Activated naive CD4-positive, alpha-beta T cell treated with anti-CD3 and anti-CD28 coated beads for 36 hours (primary cell): ENCODE results near the gene RGS6. TPM values are rescaled to one million over a fixed set of nuclear protein-coding genes. Genes with fewer than 3 reads are reported as not detected.

Experiments used
- CTCF ChIA-PET: fragments of 350-600 bp; sonication (Branson Sonifier 250); formaldehyde crosslinking; loops from one replicate; lab custom pipeline; 2021; ENCODE audit warnings: antibody characterized with exemption; lab: Charles Lee
- DNase-seq: peaks from one replicate; pipeline ENCODE4 v3.0.0-alpha.2; 2020
- H3K27ac Mint-ChIP-seq: one replicate; pipeline ENCODE4 v1.8.0; 2021; ENCODE audit warnings: mild to moderate bottlenecking, mixed read lengths
- H3K27me3 Mint-ChIP-seq: one replicate; pipeline ENCODE4 v1.8.0; 2021; ENCODE audit warnings: low read depth, mixed read lengths
- H3K36me3 Mint-ChIP-seq: one replicate; pipeline ENCODE4 v1.8.0; 2021; ENCODE audit warnings: low read depth, mixed read lengths
- H3K4me1 Mint-ChIP-seq: one replicate; pipeline ENCODE4 v1.8.0; 2021; ENCODE audit warnings: low read depth, mixed read lengths
- H3K4me3 Mint-ChIP-seq: one replicate; pipeline ENCODE4 v1.8.0; 2021; ENCODE audit warnings: mild to moderate bottlenecking, moderate library complexity, mixed read lengths
- H3K9me3 Mint-ChIP-seq: one replicate; pipeline ENCODE4 v1.8.0; 2021; ENCODE audit warnings: mixed read lengths
- intact Hi-C: fragments of 100-400 bp; cut with micrococcal nuclease; formaldehyde crosslinking; loops from one replicate; pipeline ENCODE4 v1.15.1; 2023
- total RNA-seq, 2 experiments: library from RNA; stranded (reverse); gene quantifications; one replicate each; pipeline ENCODE4 v1.2.3, GENCODE V29; 2021

The RGS6 gene
- total RNA-seq, 2 experiments from 2014 or later = not detected

- no peak overlapping the region for H3K27ac Mint-ChIP-seq
- no peak for DNase-seq
- no peak overlapping the region for H3K4me3 Mint-ChIP-seq
- intact Hi-C loops = no loop called here
- H3K9me3 Mint-ChIP-seq = no peaks in the 10 kb centered on the region
- H3K36me3 Mint-ChIP-seq = no peaks in the 10 kb centered on the region
- CTCF ChIA-PET = interaction anchor here (0.5 kb wide), 1 partner anchor 323 kb away, joined by 4 read pairs; no protein-coding TSS in a partner anchor
- no peaks in the 10 kb centered on the region for H3K4me1 Mint-ChIP-seq
- peaks cover 2% of the 10 kb centered on the region for H3K27me3 Mint-ChIP-seq
Measured at GRCh38 chr14:72332871-72333270, 400.6 kb downstream of the RGS6 start.

DNA sequence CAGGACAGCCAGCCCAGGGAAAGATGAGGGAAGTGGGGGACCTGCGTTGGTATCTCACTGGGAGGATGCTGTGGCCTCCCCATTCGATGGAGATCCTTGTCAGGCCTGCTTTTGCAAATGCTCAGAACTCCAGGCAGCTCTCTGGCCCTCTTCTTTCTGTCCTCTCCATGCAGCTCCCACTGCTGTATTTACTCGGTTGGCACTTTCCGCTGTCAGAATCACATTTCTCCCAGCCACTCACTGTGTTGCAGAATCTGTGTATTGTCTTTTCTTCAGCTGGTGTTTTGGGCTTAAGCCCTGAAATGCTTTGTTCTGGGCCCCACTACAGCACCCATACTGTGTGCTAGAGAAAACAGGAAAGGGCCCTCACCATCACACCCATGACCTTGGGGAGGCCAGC is 401.1 kb downstream of the RGS6 start:
- DNase-seq = no peak
- Mint-ChIP-seq H3K4me3 (no peak overlapping the region), H3K9me3 (no peaks in the 10 kb centered on the region), H3K4me1 (no peaks in the 10 kb centered on the region), H3K27me3 (peaks cover 2% of the 10 kb centered on the region), H3K27ac (no peak overlapping the region), H3K36me3 (no peaks in the 10 kb centered on the region)
- intact Hi-C loops = no loop called here
- CTCF ChIA-PET = no interaction called here

- Mint-ChIP-seq H3K4me3 (no peak overlapping the region), H3K27me3 (peaks cover 6% of the 10 kb centered on the region), H3K9me3 (no peaks in the 10 kb centered on the region), H3K36me3 (no peaks in the 10 kb centered on the region), H3K4me1 (no peaks in the 10 kb centered on the region), H3K27ac (no peak overlapping the region)
- intact Hi-C loops = no loop called here
- no peak for DNase-seq
- CTCF ChIA-PET = no interaction called here
Measured at GRCh38 chr14:72336311-72336980, 404.2 kb downstream of the RGS6 start.

DNA sequence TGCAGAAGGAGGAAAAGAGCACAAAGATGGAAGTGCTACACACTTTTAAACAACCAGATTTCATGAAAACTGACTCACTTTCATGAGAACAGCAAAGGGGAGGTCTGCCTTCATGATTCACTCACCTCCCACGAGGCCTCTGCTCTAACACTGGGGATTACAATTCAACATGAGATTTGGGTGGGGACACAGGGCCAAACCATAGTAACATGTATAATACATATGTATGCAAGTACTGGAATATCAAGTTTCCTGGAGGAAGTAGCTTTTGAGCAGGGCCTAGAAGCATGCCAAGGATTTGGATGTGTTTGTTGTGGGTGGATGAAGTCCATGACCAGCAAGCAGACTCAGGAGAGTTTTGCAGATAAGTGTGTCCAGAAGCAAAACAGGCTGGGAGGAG is 409.0 kb downstream of the RGS6 start:
- no peak for DNase-seq
- Mint-ChIP-seq H3K4me3 (no peak overlapping the region), H3K27ac (no peak overlapping the region), H3K9me3 (no peaks in the 10 kb centered on the region), H3K4me1 (no peaks in the 10 kb centered on the region), H3K27me3 (peaks cover 4% of the 10 kb centered on the region), H3K36me3 (no peaks in the 10 kb centered on the region)
- intact Hi-C loops = no loop called here
- CTCF ChIA-PET = no interaction called here

DNA sequence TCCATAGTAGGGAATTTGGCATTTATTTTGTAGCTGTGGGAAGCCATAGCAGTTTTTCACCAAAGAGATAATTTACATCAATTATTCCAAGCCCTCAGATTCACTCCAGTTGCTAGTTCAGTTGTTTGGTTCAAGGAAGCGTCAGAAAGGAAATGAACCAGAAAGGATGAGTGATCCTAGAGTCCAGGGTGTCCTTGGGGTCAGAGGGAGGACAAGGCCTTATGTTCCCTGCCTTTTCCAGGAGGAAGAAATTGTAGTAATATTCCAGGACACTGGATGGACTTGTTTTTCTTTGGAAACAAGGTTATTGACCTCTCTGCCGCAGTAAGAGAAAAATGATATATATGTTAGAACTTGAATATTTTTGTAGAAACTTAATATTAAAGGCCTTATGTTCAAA is 409.5 kb downstream of the RGS6 start:
- no peaks in the 10 kb centered on the region for H3K36me3 Mint-ChIP-seq
- CTCF ChIA-PET = no interaction called here
- peaks cover 4% of the 10 kb centered on the region for H3K27me3 Mint-ChIP-seq
- DNase-seq = no peak
- H3K4me3 Mint-ChIP-seq = no peak overlapping the region
- no peaks in the 10 kb centered on the region for H3K9me3 Mint-ChIP-seq
- intact Hi-C loops = no loop called here
- no peaks in the 10 kb centered on the region for H3K4me1 Mint-ChIP-seq
- no peak overlapping the region for H3K27ac Mint-ChIP-seq

- no peak overlapping the region for H3K4me3 Mint-ChIP-seq
- no peak for DNase-seq
- H3K27ac Mint-ChIP-seq = no peak overlapping the region
- H3K27me3 Mint-ChIP-seq = peaks cover 5% of the 10 kb centered on the region
- CTCF ChIA-PET = no interaction called here
- H3K36me3 Mint-ChIP-seq = no peaks in the 10 kb centered on the region
- no peaks in the 10 kb centered on the region for H3K9me3 Mint-ChIP-seq
- intact Hi-C loops = no loop called here
- no peaks in the 10 kb centered on the region for H3K4me1 Mint-ChIP-seq
Measured at GRCh38 chr14:72347118-72347517, 414.9 kb downstream of the RGS6 start.

DNA sequence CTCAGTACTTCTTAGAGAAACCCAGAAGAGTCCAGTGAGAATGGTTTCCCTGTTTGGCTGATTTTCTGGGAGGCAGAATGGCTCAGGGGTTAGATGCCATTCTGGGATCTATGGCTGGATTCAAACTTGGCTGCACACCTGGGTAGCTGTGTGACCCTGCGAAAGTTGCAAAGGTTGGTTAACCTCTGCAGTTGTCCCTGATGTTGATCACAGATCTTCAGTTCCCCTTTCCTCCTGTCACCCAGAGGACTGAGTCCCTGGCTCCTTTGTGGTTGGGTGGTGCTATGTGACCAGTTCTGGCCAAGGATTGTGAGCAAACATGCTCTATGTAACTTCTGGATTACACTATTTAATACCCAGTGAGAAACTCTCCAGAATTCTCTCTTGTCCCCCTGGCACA is 418.0 kb downstream of the RGS6 start:
- intact Hi-C loops = no loop called here
- H3K9me3 Mint-ChIP-seq = no peaks in the 10 kb centered on the region
- H3K27me3 Mint-ChIP-seq = peaks cover 7% of the 10 kb centered on the region
- H3K4me1 Mint-ChIP-seq = no peaks in the 10 kb centered on the region
- CTCF ChIA-PET = no interaction called here
- H3K4me3 Mint-ChIP-seq = no peak overlapping the region
- no peak overlapping the region for H3K27ac Mint-ChIP-seq
- H3K36me3 Mint-ChIP-seq = no peaks in the 10 kb centered on the region
- no peak for DNase-seq

GRCh38 chr14:72352012-72352411 is 419.8 kb downstream of the RGS6 start:
- no peak overlapping the region for H3K27ac Mint-ChIP-seq
- no peak for DNase-seq
- peaks cover 10% of the 10 kb centered on the region for H3K27me3 Mint-ChIP-seq
- H3K4me1 Mint-ChIP-seq = no peaks in the 10 kb centered on the region
- CTCF ChIA-PET = no interaction called here
- H3K9me3 Mint-ChIP-seq = no peaks in the 10 kb centered on the region
- no peak overlapping the region for H3K4me3 Mint-ChIP-seq
- intact Hi-C loops = no loop called here
- no peaks in the 10 kb centered on the region for H3K36me3 Mint-ChIP-seq

- CTCF ChIA-PET = no interaction called here
- DNase-seq = no peak
- peaks cover 6% of the 10 kb centered on the region for H3K27me3 Mint-ChIP-seq
- H3K4me3 Mint-ChIP-seq = no peak overlapping the region
- no peaks in the 10 kb centered on the region for H3K9me3 Mint-ChIP-seq
- no peak overlapping the region for H3K27ac Mint-ChIP-seq
- no peaks in the 10 kb centered on the region for H3K4me1 Mint-ChIP-seq
- intact Hi-C loops = no loop called here
- H3K36me3 Mint-ChIP-seq = no peaks in the 10 kb centered on the region
Measured at GRCh38 chr14:72366619-72367018, 434.4 kb downstream of the RGS6 start.

- H3K4me3 Mint-ChIP-seq = no peak overlapping the region
- CTCF ChIA-PET = interaction anchor here (1.1 kb wide), 1 partner anchor 52 kb away, joined by 3 read pairs; no protein-coding TSS in a partner anchor
- peaks cover 5% of the 10 kb centered on the region for H3K27me3 Mint-ChIP-seq
- H3K4me1 Mint-ChIP-seq = no peaks in the 10 kb centered on the region
- no peaks in the 10 kb centered on the region for H3K36me3 Mint-ChIP-seq
- no peaks in the 10 kb centered on the region for H3K9me3 Mint-ChIP-seq
- intact Hi-C loops = no loop called here
- no peak overlapping the region for H3K27ac Mint-ChIP-seq
- DNase-seq = no peak
Measured at GRCh38 chr14:72369106-72369505, 436.9 kb downstream of the RGS6 start.

DNA sequence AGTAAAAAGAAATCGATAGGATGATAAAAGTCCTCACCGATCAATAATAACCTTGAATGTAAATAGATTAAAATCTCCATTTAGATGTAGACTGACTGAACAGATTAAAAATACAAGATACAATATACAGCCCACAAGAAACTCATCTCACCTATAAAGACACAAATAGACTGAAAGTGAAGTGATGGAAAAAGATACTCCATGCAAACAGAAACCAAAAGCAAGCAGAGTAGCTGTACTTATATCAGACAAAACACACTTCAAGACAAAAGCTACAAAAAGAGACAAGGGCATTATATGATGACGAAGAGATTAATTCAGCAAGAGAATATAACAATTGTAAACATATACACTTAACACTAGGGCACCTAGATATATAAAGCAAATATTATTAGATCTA is 444.8 kb downstream of the RGS6 start:
- Mint-ChIP-seq H3K4me3 (no peak overlapping the region), H3K9me3 (peaks cover 8% of the 10 kb centered on the region), H3K4me1 (no peaks in the 10 kb centered on the region), H3K27me3 (peaks cover 22% of the 10 kb centered on the region), H3K27ac (no peak overlapping the region), H3K36me3 (no peaks in the 10 kb centered on the region)
- no peak for DNase-seq
- intact Hi-C loops = no loop called here
- CTCF ChIA-PET = no interaction called here

DNA sequence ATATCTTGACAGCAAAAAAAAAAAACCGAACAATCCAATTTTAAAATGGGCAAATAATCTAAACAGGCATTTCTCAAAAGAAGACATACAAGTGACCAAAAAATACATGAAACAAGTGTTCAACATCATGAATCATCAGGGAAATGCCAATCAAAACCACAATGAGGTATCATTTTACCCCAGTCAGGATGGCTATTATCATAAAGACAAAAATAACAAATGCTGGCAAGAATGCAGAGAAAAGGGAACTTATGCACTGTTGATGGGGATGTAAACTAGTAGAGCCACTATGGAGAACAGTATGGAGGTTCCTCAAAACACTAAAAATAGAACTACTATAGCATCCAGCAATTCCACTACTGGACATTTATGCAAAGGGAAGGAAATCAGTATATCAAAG is 448.2 kb downstream of the RGS6 start:
- Mint-ChIP-seq H3K27me3 (peaks cover 20% of the 10 kb centered on the region), H3K36me3 (no peaks in the 10 kb centered on the region), H3K4me3 (no peak overlapping the region), H3K4me1 (no peaks in the 10 kb centered on the region), H3K9me3 (peaks cover 3% of the 10 kb centered on the region), H3K27ac (no peak overlapping the region)
- CTCF ChIA-PET = no interaction called here
- intact Hi-C loops = no loop called here
- no peak for DNase-seq

GRCh38 chr14:72383865-72384264 is 451.6 kb downstream of the RGS6 start:
- Mint-ChIP-seq H3K36me3 (no peaks in the 10 kb centered on the region), H3K4me3 (no peak overlapping the region), H3K9me3 (no peaks in the 10 kb centered on the region), H3K27me3 (peaks cover 12% of the 10 kb centered on the region), H3K27ac (no peak overlapping the region), H3K4me1 (no peaks in the 10 kb centered on the region)
- no peak for DNase-seq
- intact Hi-C loops = no loop called here
- CTCF ChIA-PET = no interaction called here
